ENCODE data around the gene KCNQ5. TPM values are rescaled to one million over a fixed set of nuclear protein-coding genes. Genes with fewer than 3 reads are reported as not detected.

The KCNQ5 gene
- total RNA-seq, 1 donor from 2014 or later: 0.11 TPM

- Histone ChIP-seq H3K9me3 (replicated peaks) (no peaks in the 10 kb centered on the region), H3K36me3 (no peaks in the 10 kb centered on the region), H3K27me3 (ENCODE audit: low read depth) (no peaks in the 10 kb centered on the region), H3K4me3 (no peak overlapping the region), H3K27ac (replicated peaks) (no peak overlapping the region), H3K4me1 (no peaks in the 10 kb centered on the region)
- DNase-seq: no peak
- TF ChIP-seq CTCF (IDR thresholded peaks at IDR 0.05; ENCODE audit: borderline replicate concordance): no peak
- intact Hi-C loops (cut with micrococcal nuclease): no loop called here
Measured at GRCh38 chr6:73003302-73003701, 381.4 kb downstream of the KCNQ5 start.

GRCh38 chr6:73004231-73004630, 382.4 kb downstream of the KCNQ5 start:
- no peak overlapping the region for H3K27ac ChIP-seq (replicated peaks)
- no peaks in the 10 kb centered on the region for H3K9me3 ChIP-seq (replicated peaks)
- no peaks in the 10 kb centered on the region for H3K27me3 ChIP-seq (ENCODE audit: low read depth)
- intact Hi-C loops (cut with micrococcal nuclease): no loop called here
- DNase-seq: no peak
- no peaks in the 10 kb centered on the region for H3K4me1 ChIP-seq
- TF ChIP-seq CTCF (IDR thresholded peaks at IDR 0.05; ENCODE audit: borderline replicate concordance): no peak
- no peaks in the 10 kb centered on the region for H3K36me3 ChIP-seq
- no peak overlapping the region for H3K4me3 ChIP-seq

- TF ChIP-seq CTCF (IDR thresholded peaks at IDR 0.05; ENCODE audit: borderline replicate concordance): no peak
- intact Hi-C loops (cut with micrococcal nuclease): no loop called here
- Histone ChIP-seq H3K27ac (replicated peaks) (no peak overlapping the region), H3K27me3 (ENCODE audit: low read depth) (no peaks in the 10 kb centered on the region), H3K4me1 (no peaks in the 10 kb centered on the region), H3K4me3 (no peak overlapping the region), H3K9me3 (replicated peaks) (no peaks in the 10 kb centered on the region), H3K36me3 (no peaks in the 10 kb centered on the region)
- DNase-seq: no peak
Measured at GRCh38 chr6:73004861-73005260, 383.0 kb downstream of the KCNQ5 start.

- no peak for TF ChIP-seq CTCF (IDR thresholded peaks at IDR 0.05; ENCODE audit: borderline replicate concordance)
- H3K4me1 ChIP-seq: no peaks in the 10 kb centered on the region
- H3K27me3 ChIP-seq (ENCODE audit: low read depth): no peaks in the 10 kb centered on the region
- DNase-seq: no peak
- no peaks in the 10 kb centered on the region for H3K9me3 ChIP-seq (replicated peaks)
- intact Hi-C loops (cut with micrococcal nuclease): no loop called here
- H3K36me3 ChIP-seq: no peaks in the 10 kb centered on the region
- no peak overlapping the region for H3K4me3 ChIP-seq
- H3K27ac ChIP-seq (replicated peaks): no peak overlapping the region
Measured at GRCh38 chr6:73006146-73006545, 384.3 kb downstream of the KCNQ5 start.

- no peak overlapping the region for H3K4me3 ChIP-seq
- intact Hi-C loops (cut with micrococcal nuclease): no loop called here
- no peaks in the 10 kb centered on the region for H3K4me1 ChIP-seq
- no peak for DNase-seq
- no peaks in the 10 kb centered on the region for H3K9me3 ChIP-seq (replicated peaks)
- H3K36me3 ChIP-seq: no peaks in the 10 kb centered on the region
- H3K27ac ChIP-seq (replicated peaks): no peak overlapping the region
- no peaks in the 10 kb centered on the region for H3K27me3 ChIP-seq (ENCODE audit: low read depth)
- TF ChIP-seq CTCF (IDR thresholded peaks at IDR 0.05; ENCODE audit: borderline replicate concordance): no peak
Measured at GRCh38 chr6:73011945-73012344, 390.1 kb downstream of the KCNQ5 start.

- Histone ChIP-seq H3K9me3 (replicated peaks) (no peaks in the 10 kb centered on the region), H3K36me3 (no peaks in the 10 kb centered on the region), H3K27me3 (ENCODE audit: low read depth) (no peaks in the 10 kb centered on the region), H3K4me1 (no peaks in the 10 kb centered on the region), H3K4me3 (no peak overlapping the region), H3K27ac (replicated peaks) (no peak overlapping the region)
- intact Hi-C loops (cut with micrococcal nuclease): no loop called here
- DNase-seq: no peak
- no peak for TF ChIP-seq CTCF (IDR thresholded peaks at IDR 0.05; ENCODE audit: borderline replicate concordance)
Measured at GRCh38 chr6:73017476-73017875, 395.6 kb downstream of the KCNQ5 start.
